H1 (cell line): ENCODE results near the gene VPREB1. TPM values are rescaled to one million over a fixed set of nuclear protein-coding genes. Genes with fewer than 3 reads are reported as not detected.

Source experiments
- GTF2F1 ChIP-seq: IDR thresholded peaks from 2 replicates; pipeline ENCODE4 v1.6.1; 2012; ENCODE audit warnings: low read depth, low read length, improper control_type of control experiment, borderline replicate concordance
- JUN ChIP-seq: IDR thresholded peaks from 2 replicates; pipeline ENCODE4 v1.6.1; 2011; ENCODE audit warnings: low read depth, mild to moderate bottlenecking, improper control_type of control experiment, low read length
- MAFK ChIP-seq: IDR thresholded peaks from 2 replicates; pipeline ENCODE4 v1.6.1; 2012; ENCODE audit warnings: low read depth, mild to moderate bottlenecking, improper control_type of control experiment, low read length
- SUZ12 ChIP-seq: fragments of 200-600 bp; sonication (generic); IDR thresholded peaks from 2 replicates; pipeline ENCODE4 v1.6.1; 2012; ENCODE audit warnings: mild to moderate bottlenecking, inconsistent platforms, low read length, moderate library complexity, mixed read lengths
- TAF7 ChIP-seq: optimal IDR thresholded peaks from 2 replicates; pipeline ENCODE3; 2011; ENCODE audit warnings: low read depth, mild to moderate bottlenecking, inconsistent platforms, low read length, moderate library complexity, borderline replicate concordance
- polyA plus RNA-seq, 7 experiments: library from polyadenylated mRNA; depleted of rRNA in 3 of 7; stranded (reverse) in 5 of 7; unstranded in 2 of 7; fragments of >200 nt in 5 of 7; fragments of 200-250 nt in 2 of 7; gene quantifications; 1 replicate in 5 of 7; 2 replicates in 1 of 7; 4 replicates in 1 of 7; pipeline versions ENCODE4 v1.2.1 to v1.2.3, GENCODE V29; 2011 to 2013; ENCODE audit warnings: missing spikeins in 2 of 7, mixed read lengths in 2 of 7
- total RNA-seq: library from RNA; stranded (reverse); fragmentation: NEBNext Ultra II Directional; extraction: Animal tissue kit (Norgen Biotek cat#: 25700); gene quantifications from 2 replicates; pipeline ENCODE4 v1.2.1, GENCODE V29; 2021

Gene VPREB1
- total and polyA plus RNA-seq, 2 of the 8 experiments (the other 6 are each of a cell fraction or from before 2014, with no cell fraction given), result not detected

GRCh38 chr22:22194931-22195264 lies 49.7 kb upstream of the VPREB1 start (continued):
- TF ChIP-seq JUN (no peak), GTF2F1 (no peak), MAFK (no peak), TAF7 (no peak), SUZ12 (no peak)
